GM13977 (cell line): Measurements from ENCODE around the gene FAM120A.

Experiments used
- DNase-seq: peaks from one replicate; pipeline ENCODE4 v3.0.0; 2012; ENCODE audit warnings: low spot score
- CTCF ChIP-seq: IDR thresholded peaks from 2 replicates; pipeline ENCODE4 v1.5.1; 2012; ENCODE audit warnings: mild to moderate bottlenecking, control low read depth; ENCODE audit not compliant: insufficient read depth; ENCODE audit errors: extremely low read depth, missing control alignments
- in situ Hi-C: fragments of 300-500 bp; cut with MboI; formaldehyde crosslinking; loops from one replicate; pipeline ENCODE4 v1.12.0; 2022; ENCODE audit warnings: low sequenced_read_pairs, low pct_unique_long_range_greater_than_20kb, mixed read lengths, inconsistent platforms; ENCODE audit not compliant: unreplicated experiment

Gene FAM120A

GRCh38 chr9:93592643-93593021 lies 141.1 kb downstream of the FAM120A start:
- in situ Hi-C loops, result no loop called here
- no peak for TF ChIP-seq CTCF
- DNase-seq, result no peak

GRCh38 chr9:93593144-93593658 lies 141.7 kb downstream of the FAM120A start:
- in situ Hi-C loops, result no loop called here
- TF ChIP-seq CTCF, result no peak
- DNase-seq, result no peak

- in situ Hi-C loops, result no loop called here
- TF ChIP-seq CTCF, result no peak
- no peak for DNase-seq
These were observed 142.7 kb downstream of the FAM120A start for GRCh38 chr9:93594041-93594756.

GRCh38 chr9:93595461-93595860 lies 144.0 kb downstream of the FAM120A start:
- no peak for DNase-seq
- no peak for TF ChIP-seq CTCF
- in situ Hi-C loops, result no loop called here

- no peak for DNase-seq
- no peak for TF ChIP-seq CTCF
- in situ Hi-C loops, result no loop called here
These were observed 144.4 kb downstream of the FAM120A start for GRCh38 chr9:93595861-93596365.

GRCh38 chr9:93596399-93596798 lies 144.9 kb downstream of the FAM120A start:
- in situ Hi-C loops, result no loop called here
- no peak for TF ChIP-seq CTCF

More at GRCh38 chr9:93596399-93596798, 144.9 kb downstream of the FAM120A start:
- no peak for DNase-seq
